SU-DHL-6 (cell line): ENCODE results near the gene SUMO1.
A peak's percentile ranks its signal among the peaks of the same experiment; 100 is the strongest.

Experiments used
- H2AFZ ChIP-seq: fragments of 200-600 bp; sonication (generic); 2 replicates; pipeline ENCODE4 v1.6.1; 2014; ENCODE audit warnings: low read depth, mild to moderate bottlenecking, moderate library complexity, mixed read lengths, antibody characterized with exemption, low read length; ENCODE audit not compliant: severe bottlenecking
- H3F3A ChIP-seq: fragments of 200-600 bp; shearing (Covaris generic); 2 replicates; pipeline ENCODE4 v1.6.0; 2016; ENCODE audit warnings: antibody characterized with exemption, mild to moderate bottlenecking; ENCODE audit not compliant: insufficient read depth
- H3K27ac ChIP-seq: fragments of 200-600 bp; sonication (generic); 2 replicates; pipeline ENCODE4 v1.5.1; 2016; ENCODE audit warnings: low read depth, mild to moderate bottlenecking, low read length, moderate library complexity, mixed read lengths
- H3K27me3 ChIP-seq: fragments of 200-600 bp; sonication (generic), shearing (Covaris generic); 2 replicates; pipeline ENCODE4 v1.6.0; 2014; ENCODE audit warnings: mild to moderate bottlenecking, low read length
- H3K36me3 ChIP-seq: fragments of 200-600 bp; sonication (generic); 2 replicates; pipeline ENCODE4 v1.6.1; 2014; ENCODE audit warnings: mild to moderate bottlenecking, low read length, mixed read lengths
- H3K4me2 ChIP-seq: fragments of 300-600, 200-600 bp; shearing (Covaris generic), sonication (generic); 2 replicates; pipeline ENCODE4 v1.6.0; 2014; ENCODE audit warnings: low read length, low read depth, mild to moderate bottlenecking; ENCODE audit not compliant: poor library complexity, severe bottlenecking
- H3K4me3 ChIP-seq: fragments of 200-600 bp; sonication (generic); 2 replicates; pipeline ENCODE4 v1.5.1; 2014; ENCODE audit warnings: antibody characterized with exemption, low read length, mild to moderate bottlenecking, mixed read lengths; ENCODE audit not compliant: insufficient read depth, poor library complexity, severe bottlenecking
- H3K79me2 ChIP-seq: fragments of 200-600 bp; sonication (generic); 2 replicates; pipeline ENCODE4 v1.6.1; 2014; ENCODE audit warnings: mild to moderate bottlenecking, low read length, moderate library complexity; ENCODE audit not compliant: insufficient read depth
- H3K9ac ChIP-seq: fragments of 200-600 bp; sonication (generic); 2 replicates; pipeline ENCODE4 v1.7.0; 2014; ENCODE audit warnings: mild to moderate bottlenecking, low read length
- H3K9me2 ChIP-seq: fragments of 200-600 bp; sonication (generic); replicated peaks from 2 replicates; pipeline ENCODE4 v1.6.1; 2014; ENCODE audit warnings: low read length; ENCODE audit not compliant: insufficient read depth
- H3K9me3 ChIP-seq: fragments of 200-600 bp; sonication (generic); 2 replicates; pipeline ENCODE4 v1.6.1; 2014; ENCODE audit warnings: low read length, mixed read lengths; ENCODE audit not compliant: insufficient read depth
- H4K20me1 ChIP-seq: fragments of 200-600 bp; sonication (generic); 2 replicates; pipeline ENCODE4 v1.6.1; 2014; ENCODE audit warnings: low read depth, mild to moderate bottlenecking, antibody characterized with exemption, low read length, moderate library complexity, mixed read lengths
- EZH2phosphoT487 ChIP-seq: fragments of 200-600 bp; sonication (generic), shearing (Covaris generic); conservative IDR thresholded peaks from 2 replicates; pipeline ENCODE4 v1.6.1; 2018; ENCODE audit warnings: mild to moderate bottlenecking, antibody characterized with exemption, low read length, moderate library complexity, mixed read lengths
- TF ChIP-seq, protein P1 (sequence below): fragments of 200-600 bp; sonication (generic); IDR thresholded peaks from one replicate; pipeline ENCODE4 v1.5.1; 2017; ENCODE audit warnings: antibody characterized with exemption, mild to moderate bottlenecking, low read length, moderate library complexity; ENCODE audit not compliant: insufficient read depth, poor library complexity, severe bottlenecking

SUMO1 gene

GRCh38 chr2:202185156-202185555, 53.2 kb downstream of the SUMO1 start:
- Histone ChIP-seq H3K9me3 (no peaks in the 10 kb centered on the region), H2AFZ (no peak overlapping the region), H3K4me2 (no peak overlapping the region), H3K27me3 (no peaks in the 10 kb centered on the region), H3K27ac (no peak overlapping the region), H3K36me3 (no peaks in the 10 kb centered on the region), H3F3A (no peaks in the 10 kb centered on the region), H3K9ac (no peak overlapping the region), H3K79me2 (no peaks in the 10 kb centered on the region), H3K4me3 (no peak overlapping the region), H4K20me1 (no peaks in the 10 kb centered on the region), H3K9me2 (no peaks in the 10 kb centered on the region)
- TF ChIP-seq, protein P1, sequence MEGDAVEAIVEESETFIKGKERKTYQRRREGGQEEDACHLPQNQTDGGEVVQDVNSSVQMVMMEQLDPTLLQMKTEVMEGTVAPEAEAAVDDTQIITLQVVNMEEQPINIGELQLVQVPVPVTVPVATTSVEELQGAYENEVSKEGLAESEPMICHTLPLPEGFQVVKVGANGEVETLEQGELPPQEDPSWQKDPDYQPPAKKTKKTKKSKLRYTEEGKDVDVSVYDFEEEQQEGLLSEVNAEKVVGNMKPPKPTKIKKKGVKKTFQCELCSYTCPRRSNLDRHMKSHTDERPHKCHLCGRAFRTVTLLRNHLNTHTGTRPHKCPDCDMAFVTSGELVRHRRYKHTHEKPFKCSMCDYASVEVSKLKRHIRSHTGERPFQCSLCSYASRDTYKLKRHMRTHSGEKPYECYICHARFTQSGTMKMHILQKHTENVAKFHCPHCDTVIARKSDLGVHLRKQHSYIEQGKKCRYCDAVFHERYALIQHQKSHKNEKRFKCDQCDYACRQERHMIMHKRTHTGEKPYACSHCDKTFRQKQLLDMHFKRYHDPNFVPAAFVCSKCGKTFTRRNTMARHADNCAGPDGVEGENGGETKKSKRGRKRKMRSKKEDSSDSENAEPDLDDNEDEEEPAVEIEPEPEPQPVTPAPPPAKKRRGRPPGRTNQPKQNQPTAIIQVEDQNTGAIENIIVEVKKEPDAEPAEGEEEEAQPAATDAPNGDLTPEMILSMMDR, result no peak
- no peak for TF ChIP-seq EZH2phosphoT487

DNA sequence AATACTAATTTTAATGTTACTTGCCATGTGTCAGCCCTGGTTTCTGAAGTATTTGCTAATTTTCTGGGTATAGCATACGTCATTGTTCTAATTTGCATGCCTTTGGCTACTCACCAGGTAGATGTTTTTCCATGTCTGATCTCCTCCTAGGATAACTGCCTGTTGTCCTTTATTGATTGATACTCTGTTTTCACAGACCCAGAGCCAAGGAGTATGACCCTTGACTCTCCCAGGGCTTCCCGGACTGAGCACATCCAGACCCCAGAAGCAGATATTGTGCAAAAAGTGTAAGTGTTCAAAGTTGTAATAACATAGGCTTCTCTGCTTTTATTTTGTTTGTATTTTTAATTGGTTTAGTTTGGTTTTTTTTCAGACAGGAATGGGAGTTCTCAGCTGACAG, 53.8 kb downstream of the SUMO1 start:
- no peaks in the 10 kb centered on the region for H3K36me3 ChIP-seq
- H3K9ac ChIP-seq, result no peak overlapping the region
- H2AFZ ChIP-seq, result no peak overlapping the region
- no peaks in the 10 kb centered on the region for H3K9me2 ChIP-seq
- H3K9me3 ChIP-seq, result no peaks in the 10 kb centered on the region
- no peak overlapping the region for H3K27ac ChIP-seq
- no peak for TF ChIP-seq EZH2phosphoT487
- TF ChIP-seq, protein P1, result no peak
- H3K4me3 ChIP-seq, result no peak overlapping the region
- no peaks in the 10 kb centered on the region for H3K79me2 ChIP-seq
- H3F3A ChIP-seq, result no peaks in the 10 kb centered on the region
- no peaks in the 10 kb centered on the region for H4K20me1 ChIP-seq
- H3K27me3 ChIP-seq, result no peaks in the 10 kb centered on the region
- no peak overlapping the region for H3K4me2 ChIP-seq

DNA sequence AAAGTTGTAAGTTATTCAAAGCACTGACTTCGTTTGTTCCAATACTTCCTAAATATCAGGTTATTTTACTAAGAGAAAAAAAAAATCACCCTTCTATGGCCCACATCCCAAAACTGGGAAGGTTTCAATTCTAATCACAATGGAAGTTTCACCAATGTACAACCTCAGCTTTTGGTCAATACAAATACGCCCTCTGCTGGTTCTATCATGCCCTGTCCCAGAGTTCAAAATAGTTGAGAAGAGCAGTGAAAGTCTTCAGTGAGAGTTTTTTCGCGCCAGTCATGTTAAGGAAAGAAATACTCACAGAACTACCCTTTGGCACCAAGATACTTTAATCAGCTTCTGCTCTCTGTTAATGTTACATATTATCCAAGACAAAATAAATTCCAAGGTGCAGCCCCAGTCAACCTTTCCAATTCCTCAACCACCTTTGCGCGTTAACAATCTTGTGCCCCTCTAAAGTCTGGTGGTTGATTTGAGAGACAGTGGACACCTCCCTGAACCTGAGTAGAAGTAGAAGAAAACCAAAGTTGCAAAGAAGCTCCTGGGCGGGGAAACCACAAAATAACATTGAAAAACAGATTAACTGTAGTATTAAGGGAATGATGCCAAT, 59.9 kb downstream of the SUMO1 start:
- no peak overlapping the region for H2AFZ ChIP-seq

More for the DNA sequence above, 59.9 kb downstream of the SUMO1 start:
- Histone ChIP-seq H3K36me3 (no peaks in the 10 kb centered on the region), H3K4me3 (no peak overlapping the region), H3F3A (no peaks in the 10 kb centered on the region), H3K4me2 (no peak overlapping the region), H3K27me3 (no peaks in the 10 kb centered on the region), H3K9ac (no peak overlapping the region), H3K9me2 (no peaks in the 10 kb centered on the region), H3K27ac (no peak overlapping the region), H4K20me1 (no peaks in the 10 kb centered on the region), H3K9me3 (no peaks in the 10 kb centered on the region), H3K79me2 (no peaks in the 10 kb centered on the region)
- TF ChIP-seq EZH2phosphoT487, result no peak
- TF ChIP-seq, protein P1, result peak; percentile 80
